HCT116 (cell line): Measurements from ENCODE around the gene NBPF4.
"Not testable (repeated sequence)": the region's sequence is repeated elsewhere in the genome, so short reads cannot be mapped to it uniquely, and the experiment has no call there.

Source experiments
- CTCF ChIP-seq, 3 experiments: fragments of 200-600 bp in 1 of 3; sonication (generic) in 1 of 3; IDR thresholded peaks in 2 of 3; conservative IDR thresholded peaks in 1 of 3; 2 replicates each; pipeline ENCODE4 v1.5.1; 2012 to 2017; ENCODE audit warnings: low read depth in 2 of 3, low read length in 2 of 3, antibody characterized with exemption in 1 of 3, borderline replicate concordance in 1 of 3, control low read depth in 1 of 3, mild to moderate bottlenecking in 1 of 3, mixed read lengths in 1 of 3, mixed run types in 1 of 3, moderate library complexity in 1 of 3; ENCODE audit not compliant: insufficient read depth in 1 of 3
- POLR2AphosphoS5 ChIP-seq: IDR thresholded peaks from 2 replicates; pipeline ENCODE4 v1.6.1; 2011; ENCODE audit warnings: mild to moderate bottlenecking, low read depth, low read length, moderate library complexity
- SP1 ChIP-seq: IDR thresholded peaks from 2 replicates; pipeline ENCODE4 v1.6.1; 2012; ENCODE audit warnings: low read depth
- ZBTB33 ChIP-seq: IDR thresholded peaks from 2 replicates; pipeline ENCODE4 v1.6.1; 2011; ENCODE audit warnings: mild to moderate bottlenecking, low read length, moderate library complexity; ENCODE audit not compliant: insufficient replicate concordance; ENCODE audit errors: extremely low read depth
- ZNF274 ChIP-seq: fragments of 200-500 bp; sonication (Bioruptor generic); IDR thresholded peaks from 2 replicates; pipeline ENCODE4 v1.6.1; 2014; ENCODE audit warnings: mild to moderate bottlenecking, low read depth, low read length, inconsistent platforms

GRCh38 chr1:108217007-108217406 is 26.9 kb downstream of the NBPF4 start:
- TF ChIP-seq CTCF (IDR thresholded peaks at IDR 0.05 in 2 of 3, conservative IDR thresholded peaks at IDR 0.05 in 1 of 3; ENCODE audit: borderline replicate concordance in 1 of 3, insufficient read depth in 1 of 3, low read depth in 2 of 3, low read length in 2 of 3); POLR2AphosphoS5; ZBTB33; SP1; ZNF274: not testable (repeated sequence)
